Esophagus mucosa (tissue), 1 donor: ENCODE results near the gene REP15. TPM values are rescaled to one million over a fixed set of nuclear protein-coding genes. Genes with fewer than 3 reads are reported as not detected.
"Not testable (repeated sequence)": the region's sequence is repeated elsewhere in the genome, so short reads cannot be mapped to it uniquely, and the experiment has no call there.

Experiments
- ATAC-seq: fragments of 200-7000 bp; cut with Tn5 transposase; one replicate; pipeline ENCODE4 v1.9.1; 2020
- total RNA-seq: library from RNA; stranded (reverse); gene quantifications from one replicate; pipeline ENCODE4 v1.2.4, GENCODE V29; 2023
- donor health status: DM: yes; HTN: yes; CAD: no.

Gene REP15
- total RNA-seq, 1 donor from 2014 or later, result 0.40 TPM

DNA sequence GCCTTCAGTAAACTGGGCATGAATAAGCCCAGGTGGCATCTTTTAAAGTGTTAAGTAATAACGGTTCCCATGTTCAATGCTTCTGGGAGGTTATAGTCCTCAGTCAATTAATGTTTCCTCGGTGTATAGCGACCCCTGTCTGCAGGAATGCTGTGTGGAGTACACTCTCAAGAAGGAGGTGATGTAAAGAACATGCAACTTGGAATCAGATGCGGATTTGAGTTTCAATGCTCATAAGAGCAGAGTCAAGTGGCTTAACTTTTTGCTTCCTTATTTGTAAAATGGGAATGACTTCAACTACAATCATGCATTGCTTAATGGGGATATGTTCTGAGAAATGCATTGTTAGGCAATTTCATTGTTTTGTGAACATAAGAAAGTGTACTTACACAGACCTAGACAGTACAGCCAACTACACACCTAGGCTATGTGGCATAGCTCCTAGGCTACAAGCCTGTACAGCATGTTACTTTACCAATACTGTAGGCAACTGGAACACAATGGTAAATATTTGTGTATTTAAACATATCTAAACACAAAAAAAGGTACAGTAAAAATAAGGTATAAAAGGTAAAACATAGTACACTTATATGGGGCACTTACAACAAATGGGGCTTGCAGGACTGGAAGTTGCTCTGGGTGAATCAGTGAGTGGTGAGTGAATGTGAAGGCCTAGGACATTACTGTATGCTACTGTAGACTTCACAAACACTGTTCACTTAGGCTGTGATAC is 7.6 kb downstream of the REP15 start:
- ATAC-seq, result peak; percentile 91

DNA sequence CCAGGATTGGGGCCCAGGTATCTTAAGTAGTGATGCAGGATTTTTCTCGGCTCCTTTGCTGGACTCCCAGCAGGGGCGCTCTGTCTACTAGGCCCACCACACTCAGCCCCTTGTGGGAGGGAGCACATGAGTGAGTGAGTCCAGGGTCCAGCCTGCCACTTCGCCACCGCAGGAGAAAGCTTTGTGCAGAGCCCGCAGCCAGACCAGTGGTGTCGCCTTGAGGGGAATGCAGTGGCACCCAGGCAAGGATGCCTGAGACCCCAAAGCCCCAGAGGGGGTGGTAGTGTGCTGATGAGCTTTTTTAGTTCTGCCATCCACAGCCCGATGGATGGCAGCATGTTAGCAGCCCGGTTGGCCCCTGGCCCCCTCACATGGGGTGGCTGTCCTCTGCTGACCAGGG is 9.0 kb downstream of the REP15 start:
- no peak for ATAC-seq

DNA sequence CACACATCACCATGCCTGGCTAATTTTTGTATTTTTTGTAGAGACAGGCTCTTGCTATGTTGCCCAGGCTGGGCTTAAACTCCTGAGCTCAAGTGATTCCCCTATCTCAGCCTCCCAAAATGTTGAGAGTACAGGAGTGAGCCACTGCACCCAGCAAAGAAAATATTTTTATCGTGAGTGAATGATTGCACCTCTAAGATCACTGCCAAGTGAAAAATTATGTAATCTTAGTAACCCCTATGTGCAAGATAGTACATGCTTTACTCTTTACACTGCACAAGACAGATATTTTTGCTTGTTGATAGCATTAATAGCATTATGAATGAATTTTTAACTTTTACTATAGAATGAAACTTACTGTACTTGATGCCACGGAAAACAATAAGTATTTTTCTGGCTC is 11.0 kb downstream of the REP15 start:
- no peak for ATAC-seq

- no peak for ATAC-seq
Measured at GRCh38 chr12:27709212-27709931, 13.1 kb downstream of the REP15 start.

- peak; percentile 36 for ATAC-seq
Measured at GRCh38 chr12:27709932-27710591, 13.8 kb downstream of the REP15 start.

- peak; percentile 97 for ATAC-seq
Measured at GRCh38 chr12:27710592-27711316, 14.5 kb downstream of the REP15 start, which contains the start of gene MRPS35. MRPS35 (plus strand) TSS chr12:27710832; CDS start chr12:27710844, 12 bp downstream.

- peak; percentile 43 for ATAC-seq
Measured at GRCh38 chr12:27711317-27711682, 15.1 kb downstream of the REP15 start.

DNA sequence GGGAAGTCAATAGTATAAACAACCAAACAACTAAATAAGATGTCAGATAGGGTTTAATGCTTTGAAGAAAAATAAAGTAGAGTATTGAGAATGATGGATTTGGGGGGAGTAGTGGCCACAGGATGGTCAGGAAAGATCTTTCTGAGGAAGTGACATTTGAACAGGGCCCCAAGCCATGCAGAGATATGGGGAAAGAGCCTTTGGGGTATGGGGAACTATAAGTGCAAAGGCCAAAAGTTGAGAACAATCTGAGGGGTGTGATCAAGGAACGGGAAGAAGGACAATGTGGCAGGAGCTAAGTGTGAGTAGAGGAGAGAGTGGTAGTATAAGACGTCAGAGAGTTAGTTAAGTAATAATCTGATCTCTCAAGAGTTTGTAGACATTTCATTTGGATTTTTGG is 15.7 kb downstream of the REP15 start:
- no peak for ATAC-seq

GRCh38 chr12:27723212-27723611 is 27.0 kb downstream of the REP15 start:
- no peak for ATAC-seq

GRCh38 chr12:27730097-27730588 is 33.9 kb downstream of the REP15 start:
- ATAC-seq, result no peak

- ATAC-seq, result peak; percentile 52
Measured at GRCh38 chr12:27732281-27732680, 36.0 kb downstream of the REP15 start.

DNA sequence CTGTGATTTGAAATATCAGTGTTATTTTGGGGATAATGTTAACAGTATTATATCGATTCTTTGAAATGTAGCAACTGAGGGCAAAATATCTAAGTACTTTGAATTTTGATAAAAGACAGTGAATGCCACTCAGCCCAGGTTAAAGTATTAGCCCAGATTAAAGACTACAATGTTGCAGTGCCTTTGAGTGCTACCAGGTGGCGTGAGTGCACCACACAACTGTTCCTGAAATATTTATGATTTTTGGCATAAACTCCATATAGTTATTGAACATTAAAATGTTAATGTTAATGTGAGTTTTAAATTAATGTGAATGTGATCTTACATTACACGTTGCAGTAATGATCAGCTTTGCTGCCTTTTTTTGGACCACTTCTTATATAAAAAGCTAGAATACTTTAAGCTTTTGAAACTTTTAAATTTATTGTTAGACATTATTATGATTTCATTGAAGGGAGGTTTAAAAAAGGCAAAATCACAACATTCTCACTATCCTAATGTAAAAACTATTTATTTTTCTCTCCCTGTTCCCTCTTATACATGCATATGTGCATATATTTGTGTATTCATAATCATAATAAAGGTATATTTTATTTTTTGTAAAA is 36.9 kb downstream of the REP15 start:
- ATAC-seq, result peak; percentile 77

- ATAC-seq, result no peak
Measured at GRCh38 chr12:27733791-27734190, 37.5 kb downstream of the REP15 start.

DNA sequence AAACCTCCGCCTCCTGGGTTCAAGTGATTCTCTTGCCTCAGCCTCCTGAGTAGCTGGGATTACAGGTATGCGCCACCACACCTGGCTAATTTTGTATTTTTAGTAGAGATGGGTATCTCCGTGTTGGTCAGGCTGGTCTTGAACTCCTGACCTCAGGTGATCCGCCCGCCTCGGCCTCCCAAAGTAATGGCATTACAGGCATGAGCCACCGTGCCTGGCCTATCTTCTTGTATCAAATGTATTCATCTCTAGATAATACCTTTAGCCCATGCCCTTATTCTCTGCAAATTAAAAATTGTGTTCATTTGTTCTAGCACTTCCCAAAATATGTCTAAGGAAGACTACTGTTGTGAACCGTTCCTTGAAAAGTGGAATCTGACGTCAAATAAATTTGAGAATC is 38.1 kb downstream of the REP15 start:
- not testable (repeated sequence) for ATAC-seq

DNA sequence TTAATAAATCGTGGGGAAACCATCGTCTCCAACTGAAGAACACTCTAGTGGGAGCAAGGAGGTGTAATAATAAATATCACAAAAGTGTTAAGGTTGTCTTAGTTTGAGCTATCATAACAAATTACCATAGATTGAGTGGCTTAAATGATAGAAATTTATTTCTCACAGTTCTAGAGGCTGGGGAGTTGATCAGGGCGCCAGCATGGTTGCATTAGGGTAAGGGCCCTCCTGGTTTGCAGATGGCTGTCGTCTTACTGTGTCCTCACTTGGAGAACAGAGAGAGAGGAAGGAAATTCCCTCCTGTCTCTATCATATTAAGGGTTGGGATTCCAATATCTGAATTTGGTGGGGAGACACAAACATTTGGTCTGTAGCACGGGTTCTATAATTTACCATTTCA is 47.4 kb downstream of the REP15 start:
- ATAC-seq, result no peak

DNA sequence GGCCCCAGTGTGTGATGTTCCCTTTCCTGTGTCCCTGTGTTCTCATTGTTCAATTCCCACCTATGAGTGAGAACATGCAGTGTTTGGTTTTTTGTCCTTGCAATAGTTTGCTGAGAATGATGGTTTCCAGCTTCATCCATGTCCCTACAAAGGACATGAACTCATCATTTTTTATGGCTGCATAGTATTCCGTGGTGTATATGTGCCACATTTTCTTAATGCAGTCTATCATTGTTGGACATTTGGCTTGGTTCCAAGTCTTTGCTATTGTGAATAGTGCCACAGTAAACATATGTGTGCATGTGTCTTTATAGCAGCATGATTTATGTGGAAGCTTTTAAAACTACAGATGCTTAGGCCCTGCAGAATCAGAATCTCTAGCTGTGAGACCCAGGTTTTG is 49.5 kb downstream of the REP15 start:
- ATAC-seq, result not testable (repeated sequence)

Other genes with a start within 250 kb of the REP15 start
- 0.76 TPM for gene SMCO2, start 249.7 kb upstream of the REP15 start, total RNA-seq
- 57.3 TPM for gene PPFIBP1, start 172.2 kb upstream of the REP15 start, total RNA-seq
- 37.7 TPM for gene MRPS35, start 14.4 kb downstream of the REP15 start, total RNA-seq
- gene KLHL42, start 83.8 kb downstream of the REP15 start, total RNA-seq, result 7.1 TPM
- gene MANSC4, start 83.8 kb downstream of the REP15 start, total RNA-seq, result not detected